ENCODE data around the gene PRR35. TPM values are rescaled to one million over a fixed set of nuclear protein-coding genes. Genes with fewer than 3 reads are reported as not detected.

The PRR35 gene
- polyA plus RNA-seq: not detected
- long read RNA-seq, donor 1: 0 reads
- long read RNA-seq, donor 2: 0 reads
- long read RNA-seq, donor 3: 0 reads
- long read RNA-seq, donor 4: 0 reads
- long read RNA-seq, donor 5: 0 reads
- long read RNA-seq, donor 6: 0 reads
- long read RNA-seq, donor 7: 0 reads
- long read RNA-seq, donor 8: 0 reads
- long read RNA-seq, donor 9: 0 reads
- long read RNA-seq, donor 10: 0 reads
- long read RNA-seq, donor 11: 0 reads

GRCh38 chr16:560204-560700 is at the start of gene PRR35:
PRR35 (plus strand) TSS chr16:560394; CDS start chr16:563295, 2,901 bp downstream.
- Histone ChIP-seq H3K27me3 (ENCODE audit: control insufficient read depth, insufficient read depth, low read length) (peaks cover 46% of the 10 kb centered on the region), H3K4me3 (ENCODE audit: low read length) (no peak within 1 kb of the TSS)
- WGBS (ENCODE audit: insufficient coverage, low lambda C conversion rate): no CpG with 5 or more reads among the region's 84 CpGs

GRCh38 chr16:512802-513201 is 47.4 kb upstream of the PRR35 start:
- Histone ChIP-seq H3K27ac (ENCODE audit: low read length) (no peak overlapping the region), H3K36me3 (ENCODE audit: control insufficient read depth, insufficient read depth, low read length) (peaks cover 58% of the 10 kb centered on the region), H3K27me3 (ENCODE audit: control insufficient read depth, insufficient read depth, low read length) (no peaks in the 10 kb centered on the region), H3K4me1 (ENCODE audit: control insufficient read depth, insufficient read depth, low read length) (peaks cover 28% of the 10 kb centered on the region), H3K9me3 (ENCODE audit: control insufficient read depth, low read depth, low read length) (peaks cover 13% of the 10 kb centered on the region), H3K4me3 (ENCODE audit: low read length) (no peak overlapping the region)
- DNase-seq: no peak
- no CpG with 5 or more reads among the region's 6 CpGs for WGBS (ENCODE audit: insufficient coverage, low lambda C conversion rate)

More at GRCh38 chr16:560204-560700, at the start of gene PRR35:
- DNase-seq: no peak
- Histone ChIP-seq H3K4me1 (ENCODE audit: control insufficient read depth, insufficient read depth, low read length) (peaks cover 7% of the 10 kb centered on the region), H3K9me3 (ENCODE audit: control insufficient read depth, low read depth, low read length) (peaks cover 11% of the 10 kb centered on the region), H3K27ac (ENCODE audit: low read length) (no peak within 1 kb of the TSS), H3K36me3 (ENCODE audit: control insufficient read depth, insufficient read depth, low read length) (no peaks in the 10 kb centered on the region)

GRCh38 chr16:513950-514349 is 46.2 kb upstream of the PRR35 start:
- H3K9me3 ChIP-seq (ENCODE audit: control insufficient read depth, low read depth, low read length): peaks cover 13% of the 10 kb centered on the region
- H3K4me1 ChIP-seq (ENCODE audit: control insufficient read depth, insufficient read depth, low read length): peaks cover 19% of the 10 kb centered on the region
- WGBS (ENCODE audit: insufficient coverage, low lambda C conversion rate): no CpG with 5 or more reads among the region's 10 CpGs
- no peak for DNase-seq
- no peak overlapping the region for H3K4me3 ChIP-seq (ENCODE audit: low read length)
- no peaks in the 10 kb centered on the region for H3K27me3 ChIP-seq (ENCODE audit: control insufficient read depth, insufficient read depth, low read length)
- peaks cover 62% of the 10 kb centered on the region for H3K36me3 ChIP-seq (ENCODE audit: control insufficient read depth, insufficient read depth, low read length)
- H3K27ac ChIP-seq (ENCODE audit: low read length): no peak overlapping the region

GRCh38 chr16:515175-515938 is 44.8 kb upstream of the PRR35 start:
- Histone ChIP-seq H3K9me3 (ENCODE audit: control insufficient read depth, low read depth, low read length) (no peaks in the 10 kb centered on the region), H3K36me3 (ENCODE audit: control insufficient read depth, insufficient read depth, low read length) (peaks cover 64% of the 10 kb centered on the region), H3K27ac (ENCODE audit: low read length) (no peak overlapping the region), H3K4me1 (ENCODE audit: control insufficient read depth, insufficient read depth, low read length) (peaks cover 7% of the 10 kb centered on the region), H3K27me3 (ENCODE audit: control insufficient read depth, insufficient read depth, low read length) (no peaks in the 10 kb centered on the region), H3K4me3 (ENCODE audit: low read length) (no peak overlapping the region)
- no CpG with 5 or more reads among the region's 45 CpGs for WGBS (ENCODE audit: insufficient coverage, low lambda C conversion rate)
- DNase-seq: no peak

GRCh38 chr16:515939-516226 is 44.3 kb upstream of the PRR35 start:
- Histone ChIP-seq H3K4me3 (ENCODE audit: low read length) (no peak overlapping the region), H3K36me3 (ENCODE audit: control insufficient read depth, insufficient read depth, low read length) (peaks cover 65% of the 10 kb centered on the region), H3K27ac (ENCODE audit: low read length) (no peak overlapping the region), H3K9me3 (ENCODE audit: control insufficient read depth, low read depth, low read length) (no peaks in the 10 kb centered on the region), H3K27me3 (ENCODE audit: control insufficient read depth, insufficient read depth, low read length) (no peaks in the 10 kb centered on the region), H3K4me1 (ENCODE audit: control insufficient read depth, insufficient read depth, low read length) (peaks cover 6% of the 10 kb centered on the region)
- no CpG with 5 or more reads among the region's 11 CpGs for WGBS (ENCODE audit: insufficient coverage, low lambda C conversion rate)
- DNase-seq: no peak

GRCh38 chr16:516301-516700 is 43.9 kb upstream of the PRR35 start:
- no peak for DNase-seq
- no peak overlapping the region for H3K4me3 ChIP-seq (ENCODE audit: low read length)
- peaks cover 11% of the 10 kb centered on the region for H3K4me1 ChIP-seq (ENCODE audit: control insufficient read depth, insufficient read depth, low read length)
- WGBS (ENCODE audit: insufficient coverage, low lambda C conversion rate): no CpG with 5 or more reads among the region's 8 CpGs
- H3K36me3 ChIP-seq (ENCODE audit: control insufficient read depth, insufficient read depth, low read length): peaks cover 70% of the 10 kb centered on the region
- H3K9me3 ChIP-seq (ENCODE audit: control insufficient read depth, low read depth, low read length): no peaks in the 10 kb centered on the region
- H3K27me3 ChIP-seq (ENCODE audit: control insufficient read depth, insufficient read depth, low read length): no peaks in the 10 kb centered on the region
- no peak overlapping the region for H3K27ac ChIP-seq (ENCODE audit: low read length)

GRCh38 chr16:518858-519257 is 41.3 kb upstream of the PRR35 start:
- Histone ChIP-seq H3K36me3 (ENCODE audit: control insufficient read depth, insufficient read depth, low read length) (peaks cover 64% of the 10 kb centered on the region), H3K27ac (ENCODE audit: low read length) (no peak overlapping the region), H3K9me3 (ENCODE audit: control insufficient read depth, low read depth, low read length) (no peaks in the 10 kb centered on the region), H3K4me1 (ENCODE audit: control insufficient read depth, insufficient read depth, low read length) (peaks cover 15% of the 10 kb centered on the region), H3K27me3 (ENCODE audit: control insufficient read depth, insufficient read depth, low read length) (no peaks in the 10 kb centered on the region), H3K4me3 (ENCODE audit: low read length) (no peak overlapping the region)
- WGBS (ENCODE audit: insufficient coverage, low lambda C conversion rate): no CpG with 5 or more reads among the region's 9 CpGs
- DNase-seq: no peak

GRCh38 chr16:519425-519824 is 40.8 kb upstream of the PRR35 start:
- Histone ChIP-seq H3K36me3 (ENCODE audit: control insufficient read depth, insufficient read depth, low read length) (peaks cover 60% of the 10 kb centered on the region), H3K4me3 (ENCODE audit: low read length) (no peak overlapping the region), H3K27me3 (ENCODE audit: control insufficient read depth, insufficient read depth, low read length) (no peaks in the 10 kb centered on the region), H3K9me3 (ENCODE audit: control insufficient read depth, low read depth, low read length) (no peaks in the 10 kb centered on the region), H3K27ac (ENCODE audit: low read length) (no peak overlapping the region), H3K4me1 (ENCODE audit: control insufficient read depth, insufficient read depth, low read length) (peaks cover 18% of the 10 kb centered on the region)
- no CpG with 5 or more reads among the region's 19 CpGs for WGBS (ENCODE audit: insufficient coverage, low lambda C conversion rate)
- no peak for DNase-seq

- no CpG with 5 or more reads among the region's 35 CpGs for WGBS (ENCODE audit: insufficient coverage, low lambda C conversion rate)
- Histone ChIP-seq H3K27ac (ENCODE audit: low read length) (no peak overlapping the region), H3K4me3 (ENCODE audit: low read length) (no peak overlapping the region), H3K9me3 (ENCODE audit: control insufficient read depth, low read depth, low read length) (no peaks in the 10 kb centered on the region), H3K4me1 (ENCODE audit: control insufficient read depth, insufficient read depth, low read length) (peaks cover 22% of the 10 kb centered on the region), H3K27me3 (ENCODE audit: control insufficient read depth, insufficient read depth, low read length) (no peaks in the 10 kb centered on the region), H3K36me3 (ENCODE audit: control insufficient read depth, insufficient read depth, low read length) (peaks cover 56% of the 10 kb centered on the region)
- no peak for DNase-seq
Observed at GRCh38 chr16:519841-520687, 40.1 kb upstream of the PRR35 start.

GRCh38 chr16:520847-521246 is 39.3 kb upstream of the PRR35 start:
- Histone ChIP-seq H3K4me1 (ENCODE audit: control insufficient read depth, insufficient read depth, low read length) (peaks cover 29% of the 10 kb centered on the region), H3K27ac (ENCODE audit: low read length) (no peak overlapping the region)
- no CpG with 5 or more reads among the region's 13 CpGs for WGBS (ENCODE audit: insufficient coverage, low lambda C conversion rate)

More at GRCh38 chr16:520847-521246, 39.3 kb upstream of the PRR35 start:
- H3K4me3 ChIP-seq (ENCODE audit: low read length): no peak overlapping the region
- H3K36me3 ChIP-seq (ENCODE audit: control insufficient read depth, insufficient read depth, low read length): peaks cover 49% of the 10 kb centered on the region
- H3K9me3 ChIP-seq (ENCODE audit: control insufficient read depth, low read depth, low read length): no peaks in the 10 kb centered on the region
- no peaks in the 10 kb centered on the region for H3K27me3 ChIP-seq (ENCODE audit: control insufficient read depth, insufficient read depth, low read length)
- no peak for DNase-seq
